CD4-positive, alpha-beta T cell (primary cell): ENCODE results near the gene MMS19. TPM values are rescaled to one million over a fixed set of nuclear protein-coding genes. Genes with fewer than 3 reads are reported as not detected.

Experiments used
- ATAC-seq: fragments of 200-7000 bp; cut with Tn5 transposase; one replicate; pipeline ENCODE4 v1.10.0; 2022; ENCODE audit warnings: mild to moderate bottlenecking; ENCODE audit not compliant: poor library complexity
- CTCF ChIA-PET: fragments of 350-600 bp; sonication (Branson Sonifier 250); formaldehyde crosslinking; loops from one replicate; lab custom pipeline; 2021; ENCODE audit warnings: antibody characterized with exemption, inconsistent platforms; lab: Charles Lee
- POLR2A ChIA-PET: fragments of 350-600 bp; sonication (Branson Sonifier 250); formaldehyde crosslinking; loops from one replicate; lab custom pipeline; 2021; ENCODE audit warnings: antibody characterized with exemption, inconsistent platforms; lab: Charles Lee
- DNase-seq, 14 experiments: peaks; one replicate each; pipeline ENCODE4 v3.0.0-alpha.2; 2013 to 2020; ENCODE audit warnings: mixed read lengths in 2 of 14
- H3K27ac ChIP-seq, 2 donors: one replicate each; pipeline versions ENCODE4 v1.5.1 to v1.7.0; 2013; ENCODE audit warnings: low read length in 2 of 2, low read depth in 1 of 2, mild to moderate bottlenecking in 1 of 2
- H3K27me3 ChIP-seq, 2 experiments: 1 replicate in 1 of 2; 2 replicates in 1 of 2; pipeline versions ENCODE4 v1.6.1 to v1.7.0; 2013; ENCODE audit warnings: low read length in 2 of 2, control low read depth in 1 of 2, mild to moderate bottlenecking in 1 of 2, moderate library complexity in 1 of 2; ENCODE audit not compliant: insufficient read depth in 2 of 2, control insufficient read depth in 1 of 2
- H3K36me3 ChIP-seq: one replicate; pipeline ENCODE4 v1.6.1; 2013; ENCODE audit warnings: low read length, control low read depth; ENCODE audit not compliant: insufficient read depth
- H3K4me1 ChIP-seq: one replicate; pipeline ENCODE4 v1.6.1; 2013; ENCODE audit warnings: low read length, control low read depth; ENCODE audit not compliant: insufficient read depth
- H3K4me3 ChIP-seq: one replicate; pipeline ENCODE4 v1.5.1; 2013; ENCODE audit warnings: mild to moderate bottlenecking, low read length, moderate library complexity
- H3K9me3 ChIP-seq, 2 experiments: 1 replicate in 1 of 2; 2 replicates in 1 of 2; pipeline versions ENCODE4 v1.6.1 to v1.7.0; 2013; ENCODE audit warnings: low read length in 2 of 2, mild to moderate bottlenecking in 2 of 2, control low read depth in 1 of 2, moderate library complexity in 1 of 2; ENCODE audit not compliant: control insufficient read depth in 1 of 2, insufficient read depth in 1 of 2
- H3K27ac Mint-ChIP-seq: one replicate; pipeline ENCODE4 v1.8.0; 2020; ENCODE audit warnings: mixed read lengths
- H3K27me3 Mint-ChIP-seq: one replicate; pipeline ENCODE4 v1.8.0; 2021; ENCODE audit warnings: mixed read lengths
- H3K36me3 Mint-ChIP-seq: one replicate; pipeline ENCODE4 v1.8.0; 2021; ENCODE audit warnings: low read depth, mixed read lengths
- H3K4me1 Mint-ChIP-seq: one replicate; pipeline ENCODE4 v1.8.0; 2021; ENCODE audit warnings: low read depth, mixed read lengths
- H3K4me3 Mint-ChIP-seq: one replicate; pipeline ENCODE4 v1.8.0; 2020; ENCODE audit warnings: mild to moderate bottlenecking, mixed read lengths
- H3K9me3 Mint-ChIP-seq: one replicate; pipeline ENCODE4 v1.8.0; 2020; ENCODE audit warnings: mixed read lengths
- intact Hi-C, 2 experiments: fragments of 100-400 bp; cut with DNase I in 1 of 2; cut with micrococcal nuclease in 1 of 2; formaldehyde crosslinking; loops; one replicate each; pipeline versions ENCODE4 v1.15.1 to v1.9.0; 2023 to 2025; cut with DNase I, micrococcal nuclease
- total RNA-seq, 174 experiments: library from RNA in 2 of 174; stranded (reverse) in 2 of 174; gene quantifications; one replicate each; pipeline ENCODE4 v1.2.3 and lab custom pipeline; 2021 to 2026
- TF ChIP-seq, protein P1 (sequence below): fragments of 200-600 bp; IDR thresholded peaks from one replicate; pipeline ENCODE4 v1.8.0; 2022; ENCODE audit warnings: antibody characterized with exemption, mild to moderate bottlenecking

The MMS19 gene
- total RNA-seq, 2 experiments from 2014 or later = 58.4 to 65.7 TPM

DNA sequence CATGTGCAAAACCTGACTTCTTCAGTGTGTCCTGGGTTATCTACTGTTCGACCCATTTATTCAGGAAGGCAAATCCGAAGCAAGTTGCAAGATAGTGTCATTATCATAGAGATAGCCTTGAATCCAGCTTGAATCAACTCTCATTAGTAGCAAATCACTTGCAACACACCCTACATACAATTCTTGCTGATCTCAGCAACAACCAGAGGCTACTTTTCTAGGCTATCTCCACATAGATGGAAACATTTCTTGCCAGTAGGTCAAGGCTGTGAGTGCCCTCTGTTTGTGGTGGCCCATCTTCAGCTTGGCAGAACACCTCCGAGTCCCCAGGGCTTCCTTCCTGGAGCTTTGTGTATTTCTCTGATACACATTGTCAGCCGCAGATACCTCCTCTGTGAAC is 12.5 kb upstream of the MMS19 start:
- H3K36me3 ChIP-seq = no peaks in the 10 kb centered on the region
- TF ChIP-seq, protein P1, sequence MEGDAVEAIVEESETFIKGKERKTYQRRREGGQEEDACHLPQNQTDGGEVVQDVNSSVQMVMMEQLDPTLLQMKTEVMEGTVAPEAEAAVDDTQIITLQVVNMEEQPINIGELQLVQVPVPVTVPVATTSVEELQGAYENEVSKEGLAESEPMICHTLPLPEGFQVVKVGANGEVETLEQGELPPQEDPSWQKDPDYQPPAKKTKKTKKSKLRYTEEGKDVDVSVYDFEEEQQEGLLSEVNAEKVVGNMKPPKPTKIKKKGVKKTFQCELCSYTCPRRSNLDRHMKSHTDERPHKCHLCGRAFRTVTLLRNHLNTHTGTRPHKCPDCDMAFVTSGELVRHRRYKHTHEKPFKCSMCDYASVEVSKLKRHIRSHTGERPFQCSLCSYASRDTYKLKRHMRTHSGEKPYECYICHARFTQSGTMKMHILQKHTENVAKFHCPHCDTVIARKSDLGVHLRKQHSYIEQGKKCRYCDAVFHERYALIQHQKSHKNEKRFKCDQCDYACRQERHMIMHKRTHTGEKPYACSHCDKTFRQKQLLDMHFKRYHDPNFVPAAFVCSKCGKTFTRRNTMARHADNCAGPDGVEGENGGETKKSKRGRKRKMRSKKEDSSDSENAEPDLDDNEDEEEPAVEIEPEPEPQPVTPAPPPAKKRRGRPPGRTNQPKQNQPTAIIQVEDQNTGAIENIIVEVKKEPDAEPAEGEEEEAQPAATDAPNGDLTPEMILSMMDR = no peak
- H3K27me3 ChIP-seq = peaks cover 0 to 8% of the 10 kb centered on the region in 2 experiments
- no peak overlapping the region for H3K4me3 Mint-ChIP-seq
- no peak overlapping the region for H3K27ac Mint-ChIP-seq
- ChIA-PET CTCF (no interaction called here), POLR2A (no interaction called here)
- no peak for ATAC-seq
- no peaks in the 10 kb centered on the region for H3K36me3 Mint-ChIP-seq
- H3K4me3 ChIP-seq = no peak overlapping the region
- peaks cover 7% of the 10 kb centered on the region for H3K27me3 Mint-ChIP-seq
- H3K9me3 Mint-ChIP-seq = no peaks in the 10 kb centered on the region
- no peaks in the 10 kb centered on the region for H3K4me1 ChIP-seq
- DNase-seq = no peak
- no peaks in the 10 kb centered on the region for H3K9me3 ChIP-seq
- intact Hi-C loops = no loop called here
- no peak overlapping the region for H3K27ac ChIP-seq
- no peaks in the 10 kb centered on the region for H3K4me1 Mint-ChIP-seq

DNA sequence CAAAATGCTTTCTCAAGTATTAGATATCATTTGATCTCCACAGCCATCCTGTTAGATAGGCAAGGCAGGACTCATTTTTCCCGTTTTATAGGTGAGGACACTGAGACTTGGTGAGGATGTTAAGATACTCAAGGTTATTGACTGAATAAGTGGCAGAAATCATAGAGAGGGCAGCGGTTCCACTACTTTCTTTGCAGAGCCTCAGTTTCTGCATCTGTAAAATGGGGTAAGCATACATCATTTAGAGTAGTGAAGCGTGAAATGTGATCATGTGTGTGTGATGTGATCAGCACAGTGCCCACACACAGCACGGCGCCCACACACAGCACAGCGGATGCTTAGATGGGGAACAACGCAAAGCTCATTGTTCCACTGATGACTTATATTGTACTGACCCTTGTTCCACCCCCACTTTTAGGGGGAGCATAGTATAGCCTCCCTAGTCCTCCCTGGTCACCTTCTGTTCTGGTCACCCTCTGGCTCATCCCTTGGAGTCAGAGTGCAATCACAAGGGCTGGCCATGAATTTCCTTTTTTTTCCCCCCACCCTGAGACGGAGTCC is 11.0 kb upstream of the MMS19 start:
- H3K27me3 Mint-ChIP-seq = peaks cover 7% of the 10 kb centered on the region
- CTCF ChIA-PET = no interaction called here
- no peak overlapping the region for H3K27ac Mint-ChIP-seq
- no peaks in the 10 kb centered on the region for H3K9me3 ChIP-seq
- no peak overlapping the region for H3K4me3 Mint-ChIP-seq
- TF ChIP-seq, protein P1 = no peak
- no peaks in the 10 kb centered on the region for H3K9me3 Mint-ChIP-seq
- peaks cover 0 to 8% of the 10 kb centered on the region in 2 experiments for H3K27me3 ChIP-seq
- ATAC-seq = no peak
- intact Hi-C loops = loop anchor here in 1 of 2 experiments (5.0 kb wide), 1 partner anchor 33 kb away; no protein-coding TSS in a partner anchor
- no peak overlapping the region for H3K4me3 ChIP-seq
- no peaks in the 10 kb centered on the region for H3K4me1 ChIP-seq
- POLR2A ChIA-PET = no interaction called here
- H3K27ac ChIP-seq = no peak overlapping the region
- DNase-seq = no peak
- no peaks in the 10 kb centered on the region for H3K4me1 Mint-ChIP-seq
- H3K36me3 Mint-ChIP-seq = no peaks in the 10 kb centered on the region
- no peaks in the 10 kb centered on the region for H3K36me3 ChIP-seq

DNA sequence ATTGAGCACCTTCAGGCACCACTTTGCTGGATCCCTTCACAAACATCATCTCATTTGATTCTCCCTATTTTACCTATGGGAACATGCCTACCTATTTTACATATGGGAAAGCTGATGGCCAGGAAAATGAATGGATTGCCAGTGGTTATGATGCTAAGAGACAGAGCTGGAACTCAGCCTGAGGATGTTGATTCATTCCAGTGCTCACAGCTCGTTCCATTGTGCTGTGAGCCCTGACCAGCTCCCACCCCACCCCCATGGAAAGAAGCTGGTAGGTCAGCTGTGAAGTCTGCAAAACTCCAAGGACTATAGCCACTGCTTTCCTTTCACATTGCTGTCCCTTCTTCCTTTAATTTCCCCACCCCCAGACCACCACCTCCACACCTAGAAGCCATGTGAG is 10.1 kb upstream of the MMS19 start:
- ChIA-PET CTCF (no interaction called here), POLR2A (no interaction called here)
- Histone ChIP-seq H3K36me3 (no peaks in the 10 kb centered on the region), H3K27ac (no peak overlapping the region), H3K27me3 (peaks cover 0 to 11% of the 10 kb centered on the region in 2 experiments), H3K4me1 (no peaks in the 10 kb centered on the region), H3K4me3 (no peak overlapping the region), H3K9me3 (no peaks in the 10 kb centered on the region)
- DNase-seq = no peak
- Mint-ChIP-seq H3K9me3 (no peaks in the 10 kb centered on the region), H3K27me3 (peaks cover 7% of the 10 kb centered on the region), H3K36me3 (no peaks in the 10 kb centered on the region), H3K4me1 (no peaks in the 10 kb centered on the region), H3K27ac (no peak overlapping the region), H3K4me3 (no peak overlapping the region)
- TF ChIP-seq, protein P1 = no peak
- intact Hi-C loops = loop anchor here in 1 of 2 experiments (5.0 kb wide), 1 partner anchor 34 kb away; no protein-coding TSS in a partner anchor
- ATAC-seq = no peak
